ENCODE measurements around the gene MYB. TPM values are rescaled to one million over a fixed set of nuclear protein-coding genes. Genes with fewer than 3 reads are reported as not detected.

MYB gene
- total RNA-seq, 1 donor from 2014 or later, result 4.7 TPM

- no peaks in the 10 kb centered on the region for H3K27me3 Mint-ChIP-seq
- H3K36me3 Mint-ChIP-seq, result no peaks in the 10 kb centered on the region
- DNase-seq (ENCODE audit: extremely low spot score, unreplicated experiment), result no peak
- no peak overlapping the region for H3K4me3 Mint-ChIP-seq
- no peaks in the 10 kb centered on the region for H3K9me3 Mint-ChIP-seq
- no peak overlapping the region for H3K27ac Mint-ChIP-seq
- no peak for TF ChIP-seq CTCF (conservative IDR thresholded peaks at IDR 0.05)
- peaks cover 13% of the 10 kb centered on the region for H3K4me1 Mint-ChIP-seq (ENCODE audit: unreplicated experiment)
Observed at GRCh38 chr6:135268263-135268662, 87.2 kb downstream of the MYB start.

- no peak for DNase-seq (ENCODE audit: extremely low spot score, unreplicated experiment)
- Mint-ChIP-seq H3K4me1 (ENCODE audit: unreplicated experiment) (peaks cover 13% of the 10 kb centered on the region), H3K4me3 (no peak overlapping the region), H3K27me3 (no peaks in the 10 kb centered on the region), H3K27ac (no peak overlapping the region), H3K36me3 (no peaks in the 10 kb centered on the region), H3K9me3 (no peaks in the 10 kb centered on the region)
- no peak for TF ChIP-seq CTCF (conservative IDR thresholded peaks at IDR 0.05)
Observed at GRCh38 chr6:135268740-135269139, 87.6 kb downstream of the MYB start.

Small RNA genes within 50 kb of the gene (microRNA-seq; reads per million reads assigned to microRNA genes)
- not detected for gene MIR548A2

Other genes starting within 250 kb of the MYB start
- gene ALDH8A1, start 231.2 kb upstream of the MYB start, total RNA-seq (ENCODE audit: low replicate concordance), result 0.46 and 0.55 TPM in 2 replicates
- 55.8 and 71.0 TPM in 2 replicates for gene HBS1L, start 126.5 kb upstream of the MYB start, total RNA-seq (ENCODE audit: low replicate concordance)

Measured in type B pancreatic cell (in vitro differentiated cells).